GM12878 (cell line): ENCODE data around the gene DTX3. TPM values are rescaled to one million over a fixed set of nuclear protein-coding genes. Genes with fewer than 3 reads are reported as not detected.

ENCODE experiments used
- ATAC-seq: fragments of 200-7000 bp; cut with Tn5 transposase; 3 replicates; pipeline ENCODE4 v1.9.1; 2020; ENCODE audit warnings: mild to moderate bottlenecking, moderate library complexity
- BruUV-seq: library from RNA; stranded (reverse); fragments of 400-500 nt; replicated peaks from 2 replicates; lab custom pipeline; 2021; lab: Mats Ljungman, UMichigan
- CTCF ChIA-PET: fragments of 300-600 bp; sonication (Branson Sonifier 250); formaldehyde crosslinking; extraction: SDS; loops from one replicate; lab custom pipeline; 2021; ENCODE audit warnings: inconsistent platforms; lab: Yijun Ruan, JAX
- POLR2A ChIA-PET: fragments of 350-600 bp; formaldehyde crosslinking; extraction: SDS; loops from one replicate; lab custom pipeline; 2021; ENCODE audit warnings: inconsistent platforms; lab: Charles Lee
- RAD21 ChIA-PET: fragments of 300-600 bp; sonication (Branson Sonifier 250); formaldehyde crosslinking; loops from one replicate; lab custom pipeline; 2023; ENCODE audit warnings: antibody characterized with exemption; ENCODE audit not compliant: unreplicated experiment; lab: Charles Lee
- SMC1A ChIA-PET: fragments of 300-600 bp; sonication (Branson Sonifier 250); formaldehyde crosslinking; loops from one replicate; lab custom pipeline; 2023; ENCODE audit not compliant: unreplicated experiment, uncharacterized antibody; lab: Charles Lee
- DNase-seq: peaks from one replicate; pipeline ENCODE4 v3.0.0-alpha.2; 2011; ENCODE audit warnings: low read depth, low spot score
- FAIRE-seq: peaks from 3 replicates; lab custom pipeline; 2011; peaks lifted over from hg19 to GRCh38; lab: Jason Lieb, UNC
- H2AFZ ChIP-seq: 2 replicates; pipeline ENCODE4 v1.6.0; 2011; ENCODE audit warnings: low read depth, low read length, control low read depth; ENCODE audit not compliant: control insufficient read depth
- H3K27ac ChIP-seq: 2 replicates; pipeline ENCODE4 v1.5.1; 2011; ENCODE audit warnings: control low read depth; ENCODE audit not compliant: control insufficient read depth, insufficient read depth
- H3K27me3 ChIP-seq, 2 experiments: replicated peaks in 1 of 2; 2 replicates each; pipeline versions ENCODE4 v1.6.0 to v1.6.1; 2011; ENCODE audit warnings: low read length in 1 of 2; ENCODE audit not compliant: control insufficient read depth in 2 of 2, insufficient read depth in 2 of 2
- H3K36me3 ChIP-seq, 2 experiments: 2 replicates each; pipeline ENCODE4 v1.5.1; 2011; ENCODE audit warnings: low read length in 1 of 2; ENCODE audit not compliant: control insufficient read depth in 2 of 2, insufficient read depth in 2 of 2
- H3K4me1 ChIP-seq: 2 replicates; pipeline ENCODE4 v1.6.1; 2011; ENCODE audit warnings: mild to moderate bottlenecking, low read length, moderate library complexity, mixed read lengths; ENCODE audit not compliant: control insufficient read depth, insufficient read depth
- H3K4me2 ChIP-seq: 2 replicates; pipeline ENCODE4 v1.6.0; 2011; ENCODE audit warnings: control low read depth; ENCODE audit not compliant: control insufficient read depth, insufficient read depth
- H3K4me3 ChIP-seq: fragments of 200-600 bp; sonication (generic); 2 replicates; pipeline ENCODE4 v1.5.1; 2016
- H3K79me2 ChIP-seq: 2 replicates; pipeline ENCODE4 v1.6.0; 2011; ENCODE audit warnings: low read length; ENCODE audit not compliant: control insufficient read depth, insufficient read depth
- H3K9ac ChIP-seq: 2 replicates; pipeline ENCODE4 v1.8.0; 2011; ENCODE audit warnings: low read length, control low read depth, mixed read lengths; ENCODE audit not compliant: control insufficient read depth, insufficient read depth
- H3K9me3 ChIP-seq: replicated peaks from 3 replicates; pipeline ENCODE4 v1.5.1; 2011; ENCODE audit warnings: mild to moderate bottlenecking, low read length; ENCODE audit not compliant: control insufficient read depth, insufficient read depth
- H4K20me1 ChIP-seq: 2 replicates; pipeline ENCODE4 v1.6.0; 2011; ENCODE audit not compliant: control insufficient read depth, insufficient read depth
- CBX5 ChIP-seq: sonication (generic); IDR thresholded peaks from 2 replicates; pipeline ENCODE4 v1.6.1; 2016; ENCODE audit warnings: low read depth, moderate library complexity, mild to moderate bottlenecking, inconsistent platforms
- CHD4 ChIP-seq: fragments of 200-600 bp; sonication (generic); IDR thresholded peaks from 2 replicates; pipeline ENCODE4 v1.6.1; 2016; ENCODE audit warnings: mild to moderate bottlenecking
- CREM ChIP-seq: IDR thresholded peaks from 2 replicates; pipeline ENCODE4 v1.6.1; 2014; ENCODE audit warnings: antibody characterized with exemption, low read depth
- EGR1 ChIP-seq, 2 experiments: IDR thresholded peaks; 1 replicate in 1 of 2; 2 replicates in 1 of 2; pipeline ENCODE4 v1.6.1; 2011 to 2012; ENCODE audit warnings: low read depth in 2 of 2, low read length in 2 of 2, borderline replicate concordance in 1 of 2, mild to moderate bottlenecking in 1 of 2, moderate library complexity in 1 of 2
- JUNB ChIP-seq: IDR thresholded peaks from 2 replicates; pipeline ENCODE4 v1.6.1; 2016; ENCODE audit warnings: antibody characterized with exemption, mild to moderate bottlenecking
- KLF5 ChIP-seq: fragments of 450-650 bp; IDR thresholded peaks from 2 replicates; pipeline ENCODE4 v1.6.1; 2014; ENCODE audit warnings: mild to moderate bottlenecking; ENCODE audit not compliant: partially characterized antibody
- NKRF ChIP-seq: fragments of 450-650 bp; conservative IDR thresholded peaks from 2 replicates; pipeline ENCODE4 v1.6.1; 2017; ENCODE audit warnings: mild to moderate bottlenecking, moderate library complexity
- NR2C1 ChIP-seq: fragments of 450-650 bp; IDR thresholded peaks from 2 replicates; pipeline ENCODE4 v1.6.1; 2017; ENCODE audit warnings: antibody characterized with exemption, mild to moderate bottlenecking, moderate library complexity
- REST ChIP-seq: IDR thresholded peaks from 2 replicates; pipeline ENCODE4 v1.6.1; 2012; ENCODE audit warnings: mild to moderate bottlenecking, low read depth, low read length
- RFX5 ChIP-seq: IDR thresholded peaks from 2 replicates; pipeline ENCODE4 v1.6.1; 2011; ENCODE audit warnings: low read depth, low read length, improper control_type of control experiment
- SMAD1 ChIP-seq: fragments of 450-650 bp; IDR thresholded peaks from 2 replicates; pipeline ENCODE4 v1.6.1; 2018; ENCODE audit warnings: mild to moderate bottlenecking, low read depth; ENCODE audit not compliant: partially characterized antibody
- TARDBP ChIP-seq: IDR thresholded peaks from 2 replicates; pipeline ENCODE4 v1.6.1; 2016; ENCODE audit warnings: borderline replicate concordance
- ZNF384 ChIP-seq: IDR thresholded peaks from 2 replicates; pipeline ENCODE4 v1.6.1; 2012; ENCODE audit warnings: low read depth, mild to moderate bottlenecking, low read length, improper control_type of control experiment, borderline replicate concordance
- WGBS: methylation state at CpG from one replicate; pipeline ENCODE4 v1.1.6; 2016; ENCODE audit warnings: low lambda C conversion rate; ENCODE audit not compliant: insufficient replicate concordance, insufficient coverage; ENCODE audit errors: missing lambda C conversion rate; 5-methylcytosine and 5-hydroxymethylcytosine counted together
- in situ Hi-C: fragments of 300-500 bp; cut with MboI; formaldehyde crosslinking; loops from 9 replicates; pipeline ENCODE4 v1.14.3; 2018; ENCODE audit warnings: mixed read lengths
- intact Hi-C: fragments of 100-400 bp; cut with micrococcal nuclease; formaldehyde crosslinking; loops from one replicate; pipeline ENCODE4 v1.14.2; 2022; ENCODE audit not compliant: unreplicated experiment
- polyA plus RNA-seq, 11 experiments: library from polyadenylated mRNA; depleted of rRNA in 4 of 11; unstranded in 6 of 11; stranded (reverse) in 5 of 11; fragments of >200 nt; fragmentation: Nextera tagmentation in 4 of 11; fragmentation: Illumina TruSeq in 1 of 11; extraction: Ambion mirVana in 4 of 11; extraction: Trizol in 1 of 11; gene quantifications; 1 replicate in 1 of 11; 2 replicates in 10 of 11; pipeline versions ENCODE4 v1.2.1 to v1.2.3, GENCODE V29; 2011 to 2016; ENCODE audit warnings: inconsistent platforms in 2 of 11, missing spikeins in 2 of 11, low read depth in 1 of 11
- total RNA-seq, 4 experiments: library from RNA; depleted of rRNA in 3 of 4; stranded (reverse); fragments of >200 nt in 3 of 4; fragmentation: Illumina TruSeq in 1 of 4; extraction: Trizol in 1 of 4; gene quantifications; 2 replicates each; pipeline versions ENCODE4 v1.2.1 to v1.2.3, GENCODE V29; 2013 to 2021

Gene DTX3
- total and polyA plus RNA-seq, 10 of the 15 experiments (the other 5 are each of a cell fraction or from before 2014, with no cell fraction given): 1.1 to 13.6 (median 5.6) TPM

GRCh38 chr12:57619434-57620244 lies 15.0 kb downstream of the DTX3 start:
- TF ChIP-seq JUNB (no peak), NKRF (no peak), CHD4 (no peak), TARDBP (no peak), RFX5 (no peak), EGR1 (IDR thresholded peaks at IDR 0.05; ENCODE audit: borderline replicate concordance in 1 of 2, low read depth in 2 of 2, low read length in 2 of 2) (no peak), CBX5 (no peak), CREM (no peak), REST (no peak), NR2C1 (no peak), SMAD1 (no peak), KLF5 (no peak), ZNF384 (no peak)
- Histone ChIP-seq H3K4me2 (no peak overlapping the region), H3K79me2 (no peaks in the 10 kb centered on the region), H3K27me3 (peaks cover 24 to 25% of the 10 kb centered on the region in 2 experiments; a peak in 3 of 4 replicates), H3K9me3 (no peaks in the 10 kb centered on the region), H3K4me1 (peaks cover 6% of the 10 kb centered on the region), H4K20me1 (no peaks in the 10 kb centered on the region), H3K36me3 (no peaks in the 10 kb centered on the region), H3K9ac (no peak overlapping the region), H3K27ac (no peak overlapping the region), H2AFZ (no peak overlapping the region), H3K4me3 (no peak overlapping the region)
- BruUV-seq: no TSS peak
- ATAC-seq (no peak), DNase-seq (no peak), FAIRE-seq (no peak)
- intact Hi-C loops (loop anchor here (5.0 kb wide), 1 partner anchor 162 kb away; the partner anchor contains the start of genes GLI1 and INHBE), in situ Hi-C loops (no loop called here)
- ChIA-PET SMC1A (interaction anchor here (1.9 kb wide), 1 partner anchor 29 kb away, joined by 4 read pairs; the partner anchor contains the start of gene PIP4K2C), CTCF (interaction anchor here (0.7 to 7.8 kb wide), 8 partner anchors 20 to 161 kb away, joined by 3 to 119 read pairs (median 4); partner anchors contain the start of gene DCTN2), RAD21 (interaction anchor here (0.6 to 2.9 kb wide), 2 partner anchors 36 to 957 kb away, joined by 3 to 28 read pairs; no protein-coding TSS in a partner anchor), POLR2A (no interaction called here)
- 20% methylated on average over 46 of the region's 46 CpGs for WGBS
